H9 (cell line): ENCODE results near the gene LEKR1. TPM values are rescaled to one million over a fixed set of nuclear protein-coding genes. Genes with fewer than 3 reads are reported as not detected.

Experiments used
- DNase-seq: peaks from one replicate; pipeline ENCODE4 v3.0.0-alpha.2; 2017
- H2AFZ ChIP-seq: one replicate; pipeline ENCODE4 v1.6.1; 2013; ENCODE audit warnings: mild to moderate bottlenecking, low read length, control low read depth, moderate library complexity
- H2AK5ac ChIP-seq: 2 replicates; pipeline ENCODE4 v1.6.1; 2013; ENCODE audit warnings: low read length, control low read depth, mixed read lengths; ENCODE audit not compliant: insufficient read length
- H2BK120ac ChIP-seq: one replicate; pipeline ENCODE4 v1.6.1; 2013; ENCODE audit warnings: low read depth, mild to moderate bottlenecking, low read length, control low read depth, inconsistent platforms; ENCODE audit not compliant: poor library complexity, severe bottlenecking
- H2BK12ac ChIP-seq: 2 replicates; pipeline ENCODE4 v1.6.1; 2013; ENCODE audit warnings: low read length, control low read depth, mixed read lengths, low read depth; ENCODE audit not compliant: insufficient read length
- H2BK15ac ChIP-seq: 2 replicates; pipeline ENCODE4 v1.6.1; 2013; ENCODE audit warnings: low read depth, low read length, control low read depth
- H2BK20ac ChIP-seq: one replicate; pipeline ENCODE4 v1.6.1; 2013; ENCODE audit warnings: low read depth, mild to moderate bottlenecking, low read length, control low read depth, inconsistent platforms; ENCODE audit not compliant: poor library complexity, severe bottlenecking
- H2BK5ac ChIP-seq: 2 replicates; pipeline ENCODE4 v1.6.1; 2013; ENCODE audit warnings: low read length, control low read depth, mixed read lengths; ENCODE audit not compliant: insufficient read length
- H3K14ac ChIP-seq: 2 replicates; pipeline ENCODE4 v1.6.1; 2013; ENCODE audit warnings: low read length, control low read depth; ENCODE audit not compliant: insufficient read depth
- H3K18ac ChIP-seq: 2 replicates; pipeline ENCODE4 v1.6.1; 2013; ENCODE audit warnings: low read depth, mild to moderate bottlenecking, mixed read lengths, low read length, control low read depth; ENCODE audit not compliant: insufficient read length
- H3K23ac ChIP-seq: 2 replicates; pipeline ENCODE4 v1.6.1; 2013; ENCODE audit warnings: low read length, control low read depth, mixed read lengths, low read depth; ENCODE audit not compliant: insufficient read length
- H3K23me2 ChIP-seq: 2 replicates; pipeline ENCODE4 v1.6.1; 2013; ENCODE audit warnings: low read depth, mild to moderate bottlenecking, mixed read lengths, low read length, control low read depth; ENCODE audit not compliant: insufficient read length, poor library complexity, severe bottlenecking
- H3K27ac ChIP-seq: 2 replicates; pipeline ENCODE4 v1.5.1; 2013; ENCODE audit warnings: low read length, control low read depth, mixed read lengths, low read depth; ENCODE audit not compliant: insufficient read length
- H3K27me3 ChIP-seq: 2 replicates; pipeline ENCODE4 v1.6.1; 2013; ENCODE audit warnings: low read length, control low read depth, inconsistent platforms; ENCODE audit not compliant: insufficient read depth
- H3K4ac ChIP-seq: 2 replicates; pipeline ENCODE4 v1.6.1; 2013; ENCODE audit warnings: low read depth, mild to moderate bottlenecking, control low read depth, inconsistent platforms, low read length, moderate library complexity
- H3K4me1 ChIP-seq: 2 replicates; pipeline ENCODE4 v1.6.1; 2013; ENCODE audit warnings: low read length, control low read depth, inconsistent platforms; ENCODE audit not compliant: insufficient read depth
- H3K4me2 ChIP-seq: 2 replicates; pipeline ENCODE4 v1.6.1; 2013; ENCODE audit warnings: low read length, control low read depth, mixed read lengths; ENCODE audit not compliant: insufficient read length, insufficient read depth
- H3K56ac ChIP-seq: 2 replicates; pipeline ENCODE4 v1.6.1; 2013; ENCODE audit warnings: low read depth, mild to moderate bottlenecking, mixed read lengths, low read length, control low read depth; ENCODE audit not compliant: insufficient read length
- H3K79me1 ChIP-seq: 2 replicates; pipeline ENCODE4 v1.6.1; 2013; ENCODE audit warnings: low read depth, mild to moderate bottlenecking, moderate library complexity, low read length, control low read depth, inconsistent platforms; ENCODE audit not compliant: insufficient read depth, poor library complexity, severe bottlenecking
- H3K79me2 ChIP-seq: 2 replicates; pipeline ENCODE4 v1.6.1; 2013; ENCODE audit warnings: low read length, control low read depth, inconsistent platforms; ENCODE audit not compliant: insufficient read depth
- H3K9ac ChIP-seq: 2 replicates; pipeline ENCODE4 v1.6.1; 2013; ENCODE audit warnings: low read length, control low read depth, mixed read lengths; ENCODE audit not compliant: insufficient read length; ENCODE audit errors: extremely low read depth
- H3K9me3 ChIP-seq: one replicate; pipeline ENCODE4 v1.6.1; 2013; ENCODE audit warnings: low read depth, low read length, inconsistent platforms; ENCODE audit not compliant: control insufficient read depth
- H3T11ph ChIP-seq: one replicate; pipeline ENCODE4 v1.6.1; 2013; ENCODE audit warnings: mild to moderate bottlenecking, low read length, control low read depth, inconsistent platforms
- H4K20me1 ChIP-seq: one replicate; pipeline ENCODE4 v1.6.1; 2013; ENCODE audit not compliant: control insufficient read depth, insufficient read length, insufficient read depth
- H4K5ac ChIP-seq: 2 replicates; pipeline ENCODE4 v1.6.1; 2013; ENCODE audit warnings: low read depth, mild to moderate bottlenecking, mixed read lengths, low read length, control low read depth; ENCODE audit not compliant: insufficient read length
- H4K8ac ChIP-seq: replicated peaks from 2 replicates; pipeline ENCODE4 v1.6.1; 2013; ENCODE audit warnings: low read length, control low read depth, mixed read lengths, low read depth; ENCODE audit not compliant: insufficient read length
- H4K91ac ChIP-seq: 2 replicates; pipeline ENCODE4 v1.6.1; 2013; ENCODE audit warnings: low read depth, mild to moderate bottlenecking, moderate library complexity, mixed read lengths, low read length, control low read depth; ENCODE audit not compliant: insufficient read length
- H3K27ac Mint-ChIP-seq, 3 experiments: 2 replicates in 2 of 3; 3 replicates in 1 of 3; pipeline ENCODE4 v1.8.0; 2020 to 2021; ENCODE audit warnings: mixed read lengths in 3 of 3, mild to moderate bottlenecking in 1 of 3, moderate library complexity in 1 of 3
- H3K27me3 Mint-ChIP-seq: 2 replicates; pipeline ENCODE4 v1.8.0; 2021; ENCODE audit warnings: low read depth, mild to moderate bottlenecking, moderate library complexity, mixed read lengths
- H3K36me3 Mint-ChIP-seq, 3 experiments: 2 replicates in 2 of 3; 3 replicates in 1 of 3; pipeline ENCODE4 v1.8.0; 2020 to 2021; ENCODE audit warnings: low read depth in 3 of 3, mixed read lengths in 3 of 3; ENCODE audit not compliant: insufficient read depth in 1 of 3
- H3K4me1 Mint-ChIP-seq, 2 experiments: 2 replicates each; pipeline ENCODE4 v1.8.0; 2020; ENCODE audit warnings: mixed read lengths in 2 of 2
- H3K4me3 Mint-ChIP-seq, 2 experiments: 2 replicates in 1 of 2; 3 replicates in 1 of 2; pipeline ENCODE4 v1.8.0; 2020 to 2021; ENCODE audit warnings: mild to moderate bottlenecking in 2 of 2, mixed read lengths in 2 of 2, moderate library complexity in 1 of 2
- H3K9me3 Mint-ChIP-seq, 2 experiments: 2 replicates in 1 of 2; 3 replicates in 1 of 2; pipeline ENCODE4 v1.8.0; 2020; ENCODE audit warnings: mild to moderate bottlenecking in 2 of 2, mixed read lengths in 2 of 2, moderate library complexity in 1 of 2
- WGBS: extraction: QIAGEN DNeasy Blood & Tissue Kit; methylation state at CpG from one replicate; pipeline ENCODE4 v1.1.7; 2013; ENCODE audit warnings: missing lambda C conversion rate, low lambda C conversion rate, mixed read lengths; ENCODE audit not compliant: insufficient read length; ENCODE audit errors: extremely low coverage; 5-methylcytosine and 5-hydroxymethylcytosine counted together
- total RNA-seq: library from RNA; stranded (reverse); gene quantifications from 2 replicates; pipeline ENCODE4 v1.2.1, GENCODE V29; 2021
- TF ChIP-seq, protein P1 (sequence below): fragments of 200-600 bp; sonication (generic); conservative IDR thresholded peaks from 3 replicates; pipeline ENCODE4 v1.8.0; 2021; ENCODE audit warnings: antibody characterized with exemption, mild to moderate bottlenecking

Gene LEKR1
- total RNA-seq, 1 experiment from 2014 or later, result not detected

DNA sequence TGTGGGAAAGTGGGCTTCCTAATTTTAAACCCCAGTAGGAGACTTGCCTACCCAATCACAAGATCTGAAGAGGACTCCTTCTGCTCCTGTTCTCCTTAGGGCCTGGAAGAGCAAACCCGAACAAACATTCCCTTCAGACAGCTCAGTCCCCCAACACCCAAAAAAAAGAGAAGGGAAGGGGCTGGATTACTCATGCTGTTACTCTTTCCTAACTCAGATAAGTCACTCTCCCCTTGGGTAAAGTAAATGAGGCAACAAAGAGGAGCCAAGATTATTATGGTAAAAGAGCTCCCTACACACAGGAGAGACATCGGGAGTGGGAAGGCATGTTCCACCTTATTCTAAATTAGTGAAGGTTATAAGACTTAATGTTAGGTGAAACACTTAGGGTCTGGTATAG is 18.1 kb upstream of the LEKR1 start:
- H3K4me3 Mint-ChIP-seq, result no peak overlapping the region
- WGBS, result no CpG with 5 or more reads among the region's 2 CpGs
- Histone ChIP-seq H3K79me2 (no peaks in the 10 kb centered on the region), H3T11ph (no peak overlapping the region), H3K23me2 (no peaks in the 10 kb centered on the region), H2BK12ac (no peak overlapping the region), H3K56ac (no peak overlapping the region), H3K9me3 (no peaks in the 10 kb centered on the region), H2BK15ac (no peak overlapping the region), H4K20me1 (no peaks in the 10 kb centered on the region), H2AK5ac (no peak overlapping the region), H3K4me1 (no peaks in the 10 kb centered on the region), H3K9ac (no peak overlapping the region), H3K4me2 (no peak overlapping the region), H3K27me3 (no peaks in the 10 kb centered on the region), H3K4ac (no peak overlapping the region), H2BK5ac (no peak overlapping the region), H4K91ac (no peak overlapping the region), H3K18ac (no peak overlapping the region), H2BK120ac (no peak overlapping the region), H3K23ac (no peak overlapping the region), H2BK20ac (no peak overlapping the region), H2AFZ (no peak overlapping the region), H3K14ac (no peak overlapping the region), H4K5ac (no peak overlapping the region), H3K79me1 (no peaks in the 10 kb centered on the region), H4K8ac (no peak overlapping the region), H3K27ac (no peak overlapping the region)
- H3K27me3 Mint-ChIP-seq, result peaks cover 16% of the 10 kb centered on the region
- no peak for DNase-seq
- H3K36me3 Mint-ChIP-seq, result peaks cover 0 to 5% (median 0%) of the 10 kb centered on the region in 3 experiments; a peak in 1 of 7 replicates
- TF ChIP-seq, protein P1, sequence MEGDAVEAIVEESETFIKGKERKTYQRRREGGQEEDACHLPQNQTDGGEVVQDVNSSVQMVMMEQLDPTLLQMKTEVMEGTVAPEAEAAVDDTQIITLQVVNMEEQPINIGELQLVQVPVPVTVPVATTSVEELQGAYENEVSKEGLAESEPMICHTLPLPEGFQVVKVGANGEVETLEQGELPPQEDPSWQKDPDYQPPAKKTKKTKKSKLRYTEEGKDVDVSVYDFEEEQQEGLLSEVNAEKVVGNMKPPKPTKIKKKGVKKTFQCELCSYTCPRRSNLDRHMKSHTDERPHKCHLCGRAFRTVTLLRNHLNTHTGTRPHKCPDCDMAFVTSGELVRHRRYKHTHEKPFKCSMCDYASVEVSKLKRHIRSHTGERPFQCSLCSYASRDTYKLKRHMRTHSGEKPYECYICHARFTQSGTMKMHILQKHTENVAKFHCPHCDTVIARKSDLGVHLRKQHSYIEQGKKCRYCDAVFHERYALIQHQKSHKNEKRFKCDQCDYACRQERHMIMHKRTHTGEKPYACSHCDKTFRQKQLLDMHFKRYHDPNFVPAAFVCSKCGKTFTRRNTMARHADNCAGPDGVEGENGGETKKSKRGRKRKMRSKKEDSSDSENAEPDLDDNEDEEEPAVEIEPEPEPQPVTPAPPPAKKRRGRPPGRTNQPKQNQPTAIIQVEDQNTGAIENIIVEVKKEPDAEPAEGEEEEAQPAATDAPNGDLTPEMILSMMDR, result no peak
- no peaks in the 10 kb centered on the region; a peak in 1 of 5 replicates for H3K9me3 Mint-ChIP-seq
- peaks cover 3 to 32% of the 10 kb centered on the region in 2 experiments; a peak in 3 of 4 replicates for H3K4me1 Mint-ChIP-seq
- H3K27ac Mint-ChIP-seq, result peak overlapping the region in 1 of 3 experiments; percentile 55; a peak in 1 of 7 replicates
